A673 (cell line): ENCODE measurements around the gene PMM2. TPM values are rescaled to one million over a fixed set of nuclear protein-coding genes. Genes with fewer than 3 reads are reported as not detected.
"Not testable (repeated sequence)": the region's sequence is repeated elsewhere in the genome, so short reads cannot be mapped to it uniquely, and the experiment has no call there.

ENCODE experiments used
- BruUV-seq: library from RNA; stranded (reverse); fragments of 400-500 nt; replicated peaks from 2 replicates; lab custom pipeline; 2021; lab: Mats Ljungman, UMichigan
- CTCF ChIA-PET: fragments of 300-600 bp; sonication (Branson Sonifier 250); formaldehyde crosslinking; loops from one replicate; lab custom pipeline; 2022; ENCODE audit warnings: antibody characterized with exemption; lab: Charles Lee
- POLR2A ChIA-PET: fragments of 300-600 bp; sonication (Branson Sonifier 250); formaldehyde crosslinking; loops from one replicate; lab custom pipeline; 2022; ENCODE audit warnings: antibody characterized with exemption; ENCODE audit not compliant: low non-redundant PET; lab: Charles Lee
- DNase-seq: peaks from one replicate; pipeline ENCODE4 v3.0.0-alpha.2; 2015; ENCODE audit warnings: low spot score
- H3K27ac ChIP-seq: fragments of 200-600 bp; sonication (generic); 2 replicates; pipeline ENCODE4 v1.5.1; 2016; ENCODE audit warnings: mixed run types, low read depth, mild to moderate bottlenecking, mixed read lengths, antibody characterized with exemption, low read length; ENCODE audit not compliant: poor library complexity, severe bottlenecking
- H3K27me3 ChIP-seq: fragments of 200-600 bp; sonication (generic); replicated peaks from 2 replicates; pipeline ENCODE4 v1.6.1; 2017; ENCODE audit warnings: mixed run types, low read depth, mild to moderate bottlenecking, mixed read lengths, antibody characterized with exemption, low read length; ENCODE audit not compliant: insufficient read depth, poor library complexity
- H3K36me3 ChIP-seq: fragments of 200-600 bp; sonication (generic); 2 replicates; pipeline ENCODE4 v1.6.1; 2016; ENCODE audit warnings: mixed run types, mild to moderate bottlenecking, mixed read lengths, antibody characterized with exemption, low read length; ENCODE audit not compliant: insufficient read depth, poor library complexity, severe bottlenecking
- H3K4me1 ChIP-seq: fragments of 200-600 bp; sonication (generic); 2 replicates; pipeline ENCODE4 v1.6.1; 2017; ENCODE audit warnings: mixed run types, mild to moderate bottlenecking, mixed read lengths, antibody characterized with exemption, low read length; ENCODE audit not compliant: insufficient read depth, poor library complexity, severe bottlenecking
- H3K4me3 ChIP-seq: fragments of 200-600 bp; sonication (generic); 2 replicates; pipeline ENCODE4 v1.5.1; 2016; ENCODE audit warnings: low read depth, mixed run types, mild to moderate bottlenecking, mixed read lengths, low read length; ENCODE audit not compliant: poor library complexity, severe bottlenecking
- H3K9me3 ChIP-seq: fragments of 200-600 bp; sonication (generic); 2 replicates; pipeline ENCODE4 v1.6.1; 2016; ENCODE audit warnings: mixed run types, low read depth, mild to moderate bottlenecking, mixed read lengths, antibody characterized with exemption, low read length; ENCODE audit not compliant: poor library complexity, severe bottlenecking
- EZH2 ChIP-seq: fragments of 200-600 bp; sonication (generic); IDR thresholded peaks from 2 replicates; pipeline ENCODE4 v1.6.1; 2017; ENCODE audit warnings: borderline replicate concordance, low read depth, mild to moderate bottlenecking, mixed read lengths, antibody characterized with exemption, low read length; ENCODE audit not compliant: poor library complexity, severe bottlenecking
- intact Hi-C: fragments of 100-400 bp; cut with micrococcal nuclease; formaldehyde crosslinking; loops from one replicate; pipeline ENCODE4 v1.10.0; 2022; ENCODE audit not compliant: unreplicated experiment
- total RNA-seq: library from RNA; stranded (reverse); gene quantifications from 2 replicates; pipeline ENCODE4 v1.2.3, GENCODE V29; 2021
- TF ChIP-seq, protein P1 (sequence below): fragments of 300-800, 200-600 bp; sonication (generic); conservative IDR thresholded peaks from 2 replicates; pipeline ENCODE4 v1.5.1; 2017; ENCODE audit warnings: low read depth, mild to moderate bottlenecking, antibody characterized with exemption, low read length, moderate library complexity, mixed read lengths

Gene PMM2
- total RNA-seq, 1 experiment from 2014 or later = 54.8 TPM

DNA sequence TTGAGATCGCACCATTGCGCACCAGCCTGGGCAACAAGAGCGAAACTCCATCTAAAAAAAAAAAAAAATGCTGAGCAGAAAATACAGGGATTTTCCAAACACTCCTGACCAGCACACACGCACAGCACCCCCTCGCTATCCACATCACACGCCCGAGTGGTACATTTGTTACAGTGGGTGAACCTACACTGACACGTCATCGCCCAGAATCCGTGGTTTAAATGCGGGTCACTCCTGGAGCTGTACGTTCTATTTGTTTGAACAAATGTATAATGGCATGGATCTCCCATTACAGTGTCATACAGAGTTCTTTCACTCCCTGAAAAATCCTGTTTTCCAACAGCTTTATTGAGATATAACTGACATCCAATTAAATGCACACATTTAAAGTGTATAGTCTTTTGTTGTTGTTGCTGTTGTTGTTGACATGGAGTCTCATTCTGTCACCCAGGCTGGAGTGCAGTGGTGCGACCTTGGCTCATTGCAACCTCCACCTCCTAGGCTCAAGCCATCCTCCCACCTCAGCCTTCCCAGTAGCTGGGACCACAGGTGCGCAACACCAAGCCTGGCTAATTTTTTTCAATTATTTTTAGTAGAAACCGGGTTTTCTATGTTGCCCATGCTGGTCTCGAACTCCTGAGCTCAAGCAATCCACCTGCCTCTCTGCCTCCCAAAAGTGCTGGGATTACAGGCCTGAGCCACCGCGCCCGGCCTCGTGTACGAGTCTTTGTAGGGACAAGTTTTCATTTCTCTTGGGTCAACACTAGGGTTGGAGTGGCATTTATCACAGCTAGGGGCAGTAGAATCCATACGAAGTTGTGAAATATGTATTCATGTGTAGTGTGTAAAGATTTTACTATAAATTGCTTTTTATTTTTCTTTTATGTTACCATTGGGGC, 75.6 kb downstream of the PMM2 start:
- intact Hi-C loops = no loop called here
- TF ChIP-seq, protein P1, sequence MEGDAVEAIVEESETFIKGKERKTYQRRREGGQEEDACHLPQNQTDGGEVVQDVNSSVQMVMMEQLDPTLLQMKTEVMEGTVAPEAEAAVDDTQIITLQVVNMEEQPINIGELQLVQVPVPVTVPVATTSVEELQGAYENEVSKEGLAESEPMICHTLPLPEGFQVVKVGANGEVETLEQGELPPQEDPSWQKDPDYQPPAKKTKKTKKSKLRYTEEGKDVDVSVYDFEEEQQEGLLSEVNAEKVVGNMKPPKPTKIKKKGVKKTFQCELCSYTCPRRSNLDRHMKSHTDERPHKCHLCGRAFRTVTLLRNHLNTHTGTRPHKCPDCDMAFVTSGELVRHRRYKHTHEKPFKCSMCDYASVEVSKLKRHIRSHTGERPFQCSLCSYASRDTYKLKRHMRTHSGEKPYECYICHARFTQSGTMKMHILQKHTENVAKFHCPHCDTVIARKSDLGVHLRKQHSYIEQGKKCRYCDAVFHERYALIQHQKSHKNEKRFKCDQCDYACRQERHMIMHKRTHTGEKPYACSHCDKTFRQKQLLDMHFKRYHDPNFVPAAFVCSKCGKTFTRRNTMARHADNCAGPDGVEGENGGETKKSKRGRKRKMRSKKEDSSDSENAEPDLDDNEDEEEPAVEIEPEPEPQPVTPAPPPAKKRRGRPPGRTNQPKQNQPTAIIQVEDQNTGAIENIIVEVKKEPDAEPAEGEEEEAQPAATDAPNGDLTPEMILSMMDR = peak; percentile 31; the same call in 1 of the 2 replicates
- no peak for TF ChIP-seq EZH2
- no TSS peak for BruUV-seq
- H3K4me1 ChIP-seq = peaks cover 22% of the 10 kb centered on the region
- DNase-seq = no peak
- CTCF ChIA-PET = interaction anchor here (0.6 kb wide), 1 partner anchor 10 kb away, joined by 4 read pairs; no protein-coding TSS in a partner anchor
- H3K9me3 ChIP-seq = no peaks in the 10 kb centered on the region
- H3K27me3 ChIP-seq = no peaks in the 10 kb centered on the region
- no peak overlapping the region for H3K27ac ChIP-seq
- no peaks in the 10 kb centered on the region for H3K36me3 ChIP-seq
- H3K4me3 ChIP-seq = no peak overlapping the region
- POLR2A ChIA-PET = no interaction called here

DNA sequence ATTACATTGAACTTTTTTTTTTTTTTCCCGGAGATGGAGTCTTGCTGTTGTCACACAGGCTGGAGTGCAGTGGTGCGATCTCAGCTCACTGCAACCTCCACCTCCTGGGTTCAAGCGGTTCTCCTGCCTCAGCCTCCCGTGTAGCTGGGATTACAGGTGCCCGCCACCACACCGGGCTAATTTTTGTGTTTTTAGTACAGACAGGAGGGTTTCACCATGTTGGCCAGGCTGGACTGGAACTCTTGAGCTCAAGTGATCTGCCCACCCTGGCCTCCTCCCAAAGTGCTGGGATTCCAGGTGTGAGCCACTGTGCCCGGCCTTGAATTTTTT, 76.2 kb downstream of the PMM2 start:
- peaks cover 22% of the 10 kb centered on the region for H3K4me1 ChIP-seq
- POLR2A ChIA-PET, intact Hi-C loops, BruUV-seq, H3K27ac ChIP-seq, H3K36me3 ChIP-seq, H3K9me3 ChIP-seq, DNase-seq, H3K4me3 ChIP-seq, H3K27me3 ChIP-seq: not testable (repeated sequence)
- CTCF ChIA-PET = interaction anchor here (0.6 kb wide), 1 partner anchor 11 kb away, joined by 4 read pairs; no protein-coding TSS in a partner anchor

DNA sequence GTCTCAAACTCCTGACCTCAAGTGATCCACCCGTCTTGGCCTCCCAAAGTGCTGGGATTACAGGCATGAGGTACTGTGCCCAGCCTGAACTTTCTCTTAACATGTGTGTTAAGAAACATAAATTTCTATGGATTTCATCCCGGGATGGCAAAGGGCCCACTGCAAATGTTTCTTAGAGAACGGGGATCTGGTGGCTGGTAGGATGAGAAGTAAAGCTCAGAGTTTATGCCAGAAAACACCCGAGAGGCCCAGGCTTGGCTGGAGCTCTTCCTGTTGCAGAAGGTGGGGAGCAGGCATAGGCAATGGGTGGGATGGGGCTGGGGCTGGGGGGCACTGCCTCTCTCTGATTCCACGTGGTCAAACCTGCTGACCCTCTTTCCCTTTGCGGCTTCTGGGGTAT, 76.7 kb downstream of the PMM2 start:
- H3K27ac ChIP-seq = no peak overlapping the region
- POLR2A ChIA-PET = no interaction called here

DNA sequence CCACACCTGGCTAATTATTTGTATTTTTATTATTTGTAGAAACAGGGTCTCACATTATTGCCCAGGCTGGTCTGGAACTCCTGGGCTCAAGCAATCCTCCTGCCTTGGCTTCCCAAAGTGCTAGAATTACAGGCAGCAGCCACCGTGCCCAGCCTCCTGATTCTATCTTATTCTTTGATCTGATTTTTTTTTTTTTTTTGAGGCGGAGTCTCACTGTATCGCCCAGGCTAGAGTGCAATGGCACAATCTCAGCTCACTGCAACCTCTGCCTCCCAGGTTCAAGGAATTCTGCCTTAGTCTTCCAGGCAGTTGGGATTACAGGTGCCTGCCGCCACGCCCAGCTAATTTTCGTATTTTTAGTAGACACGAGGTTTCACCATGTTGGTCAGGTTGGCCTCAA, 77.7 kb downstream of the PMM2 start:
- intact Hi-C loops, H3K27ac ChIP-seq, BruUV-seq, H3K27me3 ChIP-seq, DNase-seq, H3K36me3 ChIP-seq, POLR2A ChIA-PET, H3K4me3 ChIP-seq, CTCF ChIA-PET, H3K9me3 ChIP-seq: not testable (repeated sequence)
- H3K4me1 ChIP-seq = peaks cover 12% of the 10 kb centered on the region

More for the DNA sequence above, 76.7 kb downstream of the PMM2 start:
- no TSS peak for BruUV-seq
- no peak for DNase-seq
- intact Hi-C loops = no loop called here
- CTCF ChIA-PET = interaction anchor here (0.6 kb wide), 1 partner anchor 12 kb away, joined by 4 read pairs; no protein-coding TSS in a partner anchor
- H3K9me3 ChIP-seq = no peaks in the 10 kb centered on the region
- H3K27me3 ChIP-seq = no peaks in the 10 kb centered on the region
- H3K36me3 ChIP-seq = no peaks in the 10 kb centered on the region
- peaks cover 20% of the 10 kb centered on the region for H3K4me1 ChIP-seq
- no peak for TF ChIP-seq EZH2
- TF ChIP-seq, protein P1 = no peak
- no peak overlapping the region for H3K4me3 ChIP-seq
